SK-N-MC (cell line): ENCODE data around the gene STPG1.

ENCODE experiments used
- EZH2 ChIP-seq: fragments of 200-600 bp; sonication (generic); IDR thresholded peaks from one replicate; pipeline ENCODE4 v1.6.1; 2017; ENCODE audit warnings: antibody characterized with exemption
- POLR2AphosphoS5 ChIP-seq: IDR thresholded peaks from 2 replicates; pipeline ENCODE4 v1.6.1; 2012; ENCODE audit warnings: mild to moderate bottlenecking, low read depth, low read length, borderline replicate concordance

DNA sequence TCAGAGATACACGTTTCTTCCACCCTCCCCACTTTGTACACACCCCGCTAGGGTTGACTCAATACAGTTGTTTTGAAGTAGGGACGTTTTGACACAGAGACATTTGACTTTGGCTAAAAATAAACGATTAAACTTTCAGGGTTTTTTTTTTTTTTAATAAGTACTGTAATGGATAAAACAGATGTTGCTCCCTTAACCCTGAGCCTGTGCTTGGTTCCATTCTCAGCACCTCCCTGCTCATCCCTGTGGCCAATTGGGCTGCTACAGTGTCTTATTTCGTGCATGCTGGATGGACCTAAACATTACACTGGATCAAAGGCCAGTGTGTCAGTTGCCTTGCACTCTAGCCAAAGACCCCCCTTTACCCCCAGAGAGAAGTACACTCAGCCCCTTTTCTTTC is 77.5 kb downstream of the STPG1 start:
- TF ChIP-seq EZH2, result no peak
- no peak for TF ChIP-seq POLR2AphosphoS5
